Fibroblast of skin of back (primary cell): ENCODE measurements around the gene LRP11.
"Not testable (repeated sequence)": the region's sequence is repeated elsewhere in the genome, so short reads cannot be mapped to it uniquely, and the experiment has no call there.

Source experiments
- DNase-seq: peaks from one replicate; pipeline ENCODE4 v3.0.0-alpha.2; 2013

Gene LRP11

DNA sequence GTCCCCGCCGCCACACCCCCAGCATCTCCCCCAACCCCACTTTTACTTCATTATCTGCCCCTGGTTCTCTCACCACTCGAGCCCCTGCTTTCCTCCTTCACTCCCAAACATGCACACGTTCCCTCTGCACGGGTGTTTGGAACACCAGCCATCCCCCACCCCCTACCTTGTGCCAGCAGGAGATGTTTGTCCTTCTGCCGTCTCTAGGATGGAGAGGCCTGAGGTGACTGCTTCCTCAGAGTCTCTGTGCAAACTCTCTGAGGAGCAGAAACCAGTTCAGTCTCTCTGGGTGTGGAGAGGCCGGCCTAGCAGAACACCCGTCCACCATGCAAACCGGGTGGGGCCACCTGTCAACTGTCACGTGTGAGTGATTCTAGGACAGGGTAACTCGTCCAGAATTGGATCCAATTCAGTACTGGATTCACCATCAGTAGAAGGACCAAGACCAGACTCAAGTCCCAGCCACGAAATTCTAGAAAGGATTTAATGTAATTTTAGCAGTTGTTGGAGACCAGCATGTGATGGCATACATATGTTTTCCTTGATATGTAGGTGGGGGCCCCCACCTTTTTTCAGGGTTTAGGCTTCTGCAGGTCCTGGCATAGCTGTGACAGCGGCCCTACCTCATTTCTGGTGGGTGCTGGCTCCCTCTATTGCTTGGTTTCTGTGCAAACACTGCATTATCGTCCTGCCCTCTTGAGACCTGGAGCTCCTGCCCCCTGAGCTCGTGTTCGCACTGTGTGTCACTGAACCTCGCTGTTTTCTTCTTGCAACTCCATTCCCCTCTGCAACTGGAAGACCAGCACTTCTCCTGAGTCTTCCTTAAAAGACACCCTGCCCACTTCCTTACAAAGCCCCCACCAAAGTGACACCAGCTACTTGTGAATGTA lies 33.9 kb upstream of the LRP11 start, which contains the start of gene RAET1E:
Gene RAET1E, minus strand, starts transcription at position 259 of the 890 bp plus-strand sequence. CDS start 7,212 bp downstream, outside the sequence.
- DNase-seq = no peak

DNA sequence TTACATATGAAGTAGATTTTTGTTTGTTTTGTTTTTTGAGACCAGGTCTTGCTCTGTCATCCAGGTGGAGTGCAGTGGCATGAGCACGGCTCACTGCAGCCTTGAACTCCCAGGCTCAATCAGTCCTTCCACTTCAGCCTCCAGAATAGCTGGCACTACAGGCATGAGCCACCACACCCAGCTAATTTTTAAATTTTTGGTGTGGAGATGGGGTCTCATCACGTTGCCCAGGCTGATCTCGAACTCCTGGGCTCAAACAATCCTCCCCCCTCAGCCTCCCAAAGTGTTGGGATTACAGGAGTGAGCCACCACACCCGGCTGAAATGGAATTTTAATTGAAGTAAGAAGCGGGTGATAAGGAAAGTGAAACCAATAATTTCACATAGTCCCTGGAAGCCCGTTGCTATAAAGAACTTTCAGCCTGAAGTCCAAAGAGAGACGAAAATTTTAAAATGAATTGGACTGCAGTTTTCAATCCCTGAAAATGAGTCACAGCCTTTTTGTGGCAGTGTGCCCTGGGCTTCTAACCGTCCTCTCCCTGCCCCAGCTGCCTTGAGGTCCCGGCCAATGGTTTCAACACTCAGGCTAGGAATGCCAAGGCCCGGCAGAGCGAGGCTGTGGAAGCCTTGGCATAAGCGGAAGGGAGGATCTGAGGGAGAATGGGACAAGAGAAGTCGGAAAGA lies 33.0 kb upstream of the LRP11 start:
- peak; percentile 82 for DNase-seq

DNA sequence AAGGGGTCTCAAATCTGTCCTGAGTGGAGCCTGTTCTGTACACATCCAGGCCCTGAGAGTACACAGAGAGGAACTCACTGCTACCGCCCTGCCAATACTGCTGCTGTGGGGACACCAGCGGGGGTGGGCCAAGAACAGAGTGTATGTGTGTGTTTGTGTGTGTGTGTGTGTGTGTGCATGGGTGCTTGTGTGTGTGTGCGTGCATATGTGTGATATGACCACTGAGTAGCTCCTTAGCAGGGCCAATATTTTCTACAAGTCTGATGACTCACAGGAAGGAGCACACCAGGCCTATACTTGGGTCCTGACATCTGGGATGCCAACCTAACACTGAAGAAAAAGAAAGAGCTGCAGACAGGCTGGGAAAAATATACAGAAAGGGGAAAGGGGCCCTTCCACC lies 32.3 kb upstream of the LRP11 start:
- peak; percentile 61 for DNase-seq

DNA sequence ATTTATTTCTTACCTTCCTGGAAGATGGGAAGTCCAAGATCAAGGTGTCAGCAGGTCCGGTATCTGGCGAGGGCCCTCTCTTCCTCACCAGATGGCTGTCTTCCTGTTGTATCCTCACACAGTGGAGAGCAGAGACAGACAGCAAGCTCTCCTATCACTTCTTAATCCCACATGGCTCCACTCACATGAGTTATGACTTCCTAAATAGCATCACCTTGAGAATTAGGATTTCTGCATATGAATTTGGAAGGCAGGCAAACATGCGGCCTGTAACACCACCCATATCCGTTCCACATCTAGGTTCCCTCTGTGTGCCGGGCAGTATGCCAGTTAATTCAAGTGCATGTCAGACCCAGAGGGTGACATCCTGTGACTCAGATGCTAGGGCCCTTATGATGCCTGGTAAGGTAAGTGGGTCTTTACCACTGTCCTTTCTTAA lies 31.7 kb upstream of the LRP11 start:
- DNase-seq = peak; percentile 88

DNA sequence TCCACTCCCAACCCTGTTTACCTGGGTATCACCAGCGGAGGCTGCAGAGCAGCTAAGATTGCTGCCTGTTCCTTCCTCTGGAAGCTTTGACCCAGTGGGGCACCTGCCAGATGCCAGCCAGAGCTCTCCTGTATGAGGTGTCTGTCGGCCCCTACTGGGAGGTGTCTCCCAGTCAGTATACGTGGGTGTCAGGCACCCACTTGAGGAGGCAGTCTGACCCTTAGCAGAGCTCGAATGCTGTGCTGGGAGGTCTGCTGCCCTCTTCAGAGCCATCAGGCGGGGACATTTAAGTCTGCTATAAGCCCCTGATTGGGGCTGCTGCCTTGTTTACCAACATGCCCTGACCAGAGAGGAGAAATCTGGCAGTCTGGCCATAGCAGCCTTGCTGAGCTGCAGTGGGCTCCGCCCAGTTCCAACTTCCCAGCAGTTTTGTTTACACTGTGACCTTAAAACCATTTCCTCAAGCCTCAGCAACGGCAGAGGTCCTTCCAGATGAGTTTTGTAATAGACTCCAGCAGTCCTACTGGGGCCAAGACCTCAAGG lies 31.0 kb upstream of the LRP11 start:
- DNase-seq = peak; percentile 38

DNA sequence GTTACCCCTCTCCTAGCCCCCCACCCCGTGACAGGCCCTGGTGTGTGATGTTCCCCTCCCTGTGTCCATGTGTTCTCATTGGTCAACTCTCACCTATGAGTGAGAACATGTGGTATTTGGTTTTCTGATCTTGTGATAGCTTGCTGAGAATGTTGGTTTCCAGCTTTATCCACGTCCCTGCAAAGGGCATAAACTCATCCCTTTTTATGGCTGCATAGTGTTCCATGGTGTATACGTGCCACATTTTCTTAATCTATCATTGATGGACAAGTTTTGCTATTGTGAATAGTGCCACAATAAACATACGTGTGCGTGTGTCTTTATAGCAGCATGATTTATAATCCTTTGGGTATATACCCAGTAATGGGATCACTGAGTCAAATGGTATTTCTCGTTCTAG lies 27.7 kb upstream of the LRP11 start:
- not testable (repeated sequence) for DNase-seq

DNA sequence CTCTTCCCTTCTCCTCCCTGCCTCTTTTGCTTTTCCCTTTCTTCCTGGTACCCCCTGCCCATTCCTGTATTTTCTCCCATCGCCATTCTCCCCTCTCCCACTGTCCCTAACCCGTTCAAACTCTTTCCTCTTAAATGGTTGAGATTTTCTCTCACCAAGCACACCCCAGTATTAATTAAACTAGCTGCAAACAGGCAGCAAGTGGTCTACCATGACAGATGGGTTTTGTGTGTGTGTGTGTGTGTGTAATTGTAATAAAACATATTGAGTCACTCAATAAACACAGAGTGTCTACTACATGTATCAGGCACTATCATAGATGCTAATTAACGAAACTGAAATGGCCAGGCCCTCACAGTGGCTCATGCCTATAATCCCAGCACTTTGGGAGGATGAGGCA lies 27.1 kb upstream of the LRP11 start:
- DNase-seq = no peak

DNA sequence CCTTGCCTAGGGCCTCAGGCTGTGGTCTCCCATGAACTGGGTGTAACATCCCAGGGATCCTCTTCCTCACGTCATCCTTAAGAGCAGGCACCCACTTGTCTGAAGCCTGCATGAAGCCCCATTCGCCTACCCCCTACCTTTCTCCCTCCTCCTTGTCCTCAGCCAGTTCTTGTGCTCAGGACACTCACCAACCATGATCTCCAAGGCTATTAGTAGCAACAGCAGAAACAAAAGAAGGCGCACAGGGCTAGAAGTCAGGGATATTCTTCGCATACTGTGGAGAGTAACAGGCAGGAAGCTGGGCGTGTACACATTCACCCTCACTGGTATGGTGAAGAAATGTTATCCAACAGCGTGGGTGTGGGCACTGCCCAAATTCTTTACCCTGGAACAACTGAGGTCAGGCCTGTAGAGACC lies 26.5 kb upstream of the LRP11 start:
- no peak for DNase-seq

DNA sequence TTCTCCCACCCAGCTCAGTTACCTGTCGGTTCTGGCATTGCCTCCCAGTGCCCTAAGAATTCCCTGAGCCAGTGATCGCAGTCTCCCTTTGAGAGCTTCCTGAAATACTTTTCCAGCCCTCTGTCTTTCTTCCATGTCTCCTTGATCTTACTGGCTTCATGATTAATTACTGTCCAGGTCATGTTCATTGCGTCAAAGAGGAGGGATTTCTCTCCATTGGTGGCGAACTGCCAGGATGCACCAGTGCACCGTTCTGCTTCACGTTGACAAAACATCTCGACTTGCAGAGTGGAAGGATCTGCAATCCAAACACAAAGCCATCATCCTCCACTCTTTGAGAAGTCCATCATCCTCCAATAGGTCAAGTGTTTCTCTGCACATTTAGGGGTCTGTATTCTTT lies 25.2 kb upstream of the LRP11 start:
- no peak for DNase-seq

DNA sequence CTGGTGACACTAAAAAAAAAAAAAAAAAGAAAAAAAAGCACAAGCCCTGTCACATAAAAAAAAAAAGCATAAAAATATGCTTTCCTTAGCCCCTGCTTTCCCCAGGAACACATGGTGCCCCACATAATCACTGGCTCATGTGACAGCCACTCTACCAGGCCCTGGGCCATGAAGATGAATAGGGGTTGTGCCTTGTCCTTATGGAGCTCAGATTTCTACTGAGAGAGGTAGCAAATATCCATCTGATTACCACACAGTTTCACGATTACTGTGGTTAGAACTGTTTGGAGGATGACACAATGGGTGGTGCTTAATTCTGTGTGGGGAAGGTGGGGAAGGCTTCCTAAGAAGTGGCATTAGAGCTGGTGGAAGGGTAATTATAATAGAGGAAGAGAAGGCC lies 24.5 kb upstream of the LRP11 start:
- DNase-seq = no peak

DNA sequence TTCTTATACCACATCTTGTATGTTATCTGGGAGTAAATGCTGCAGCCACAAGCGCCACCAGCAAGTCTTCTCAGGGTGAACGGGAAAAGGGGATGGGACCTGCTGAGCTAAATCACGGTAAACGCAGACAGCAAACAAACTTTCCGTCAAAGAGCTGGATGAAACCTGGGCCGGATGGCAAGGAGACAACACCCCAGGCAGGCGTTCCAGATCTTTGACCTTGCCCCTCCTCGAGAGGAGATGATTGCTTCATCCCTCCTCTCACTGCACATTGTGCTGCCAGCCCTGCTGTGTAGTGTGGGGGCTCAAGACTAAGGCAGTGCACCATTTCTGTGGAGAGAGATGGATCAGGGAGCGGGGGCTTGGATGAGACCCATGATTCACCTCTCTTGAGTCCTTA lies 23.9 kb upstream of the LRP11 start:
- DNase-seq = no peak

DNA sequence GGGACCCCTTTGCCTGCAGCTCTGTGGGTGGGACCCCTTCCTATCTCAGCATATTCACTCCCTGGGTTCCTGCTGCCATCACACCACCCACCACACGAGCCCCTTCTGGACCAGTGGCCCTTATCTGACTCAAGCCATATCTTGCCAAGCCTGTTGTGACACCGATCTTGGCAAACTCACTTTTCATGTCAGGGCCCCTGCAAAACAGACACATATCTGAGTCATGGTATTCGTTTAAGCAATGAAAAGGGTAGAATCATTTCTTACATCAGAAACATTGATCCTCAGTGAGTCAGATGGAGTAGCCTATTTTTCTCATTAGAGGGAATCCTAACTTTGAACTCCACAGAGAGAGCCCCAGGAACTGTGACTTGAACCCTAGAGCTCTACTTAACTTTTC lies 23.2 kb upstream of the LRP11 start:
- DNase-seq = no peak

DNA sequence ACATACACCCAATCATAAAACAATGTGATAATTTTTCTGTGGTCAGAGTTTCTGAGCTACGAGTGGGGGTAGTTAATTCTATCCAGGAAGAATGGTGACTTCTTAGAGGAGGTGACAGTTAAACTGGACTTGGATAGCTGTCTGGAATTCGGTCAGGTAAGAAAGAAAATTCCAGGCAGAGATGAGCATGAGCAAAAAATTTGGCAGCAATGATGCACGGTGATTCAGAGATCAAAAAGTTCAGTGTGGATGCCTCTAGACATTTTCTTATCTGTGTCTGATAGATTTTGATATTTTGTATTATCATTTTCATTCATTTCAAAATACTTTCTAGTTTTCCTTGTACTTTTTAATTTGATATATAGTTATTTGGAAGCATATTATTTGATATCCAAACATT lies 21.7 kb upstream of the LRP11 start:
- DNase-seq = no peak

DNA sequence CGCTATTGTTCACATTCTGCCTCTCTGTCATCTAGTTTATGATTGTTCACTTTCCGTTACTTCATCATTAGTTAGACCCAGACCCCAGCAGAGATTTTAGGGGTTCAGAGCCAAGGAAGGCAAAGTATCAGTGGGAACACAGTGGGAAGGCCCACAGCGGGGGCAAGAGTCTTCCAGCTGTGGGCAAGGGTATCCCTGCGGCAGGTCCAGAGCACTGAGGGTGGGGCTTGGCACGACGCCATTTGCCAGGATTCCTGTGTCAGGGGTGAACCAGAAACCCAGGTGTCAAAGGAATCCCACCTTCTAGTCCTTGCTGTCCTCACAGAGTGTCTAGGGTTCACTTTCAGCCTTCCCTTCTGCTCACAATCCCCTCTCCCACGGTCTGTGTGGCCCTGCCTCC lies 20.5 kb upstream of the LRP11 start:
- DNase-seq = no peak

DNA sequence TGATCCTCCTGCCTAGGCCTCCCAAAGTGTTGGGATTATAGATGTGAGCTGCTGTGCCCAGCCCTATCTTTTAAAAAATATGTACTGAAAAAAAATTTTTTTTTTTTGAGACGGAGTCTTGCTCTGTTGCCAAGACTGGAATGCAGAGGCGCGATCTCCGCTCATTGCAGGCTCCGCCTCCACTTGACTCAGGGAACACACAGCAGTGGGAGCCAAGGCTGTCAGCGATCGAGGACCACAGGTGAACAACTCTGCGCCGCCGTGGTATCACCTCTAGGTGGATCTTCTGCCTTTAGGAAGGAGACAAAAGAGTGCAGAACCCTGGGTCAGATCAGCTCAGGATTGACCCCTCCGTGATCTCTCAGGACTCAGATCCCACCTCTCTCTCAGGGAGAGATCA lies 20.1 kb upstream of the LRP11 start:
- DNase-seq = peak; percentile 42

DNA sequence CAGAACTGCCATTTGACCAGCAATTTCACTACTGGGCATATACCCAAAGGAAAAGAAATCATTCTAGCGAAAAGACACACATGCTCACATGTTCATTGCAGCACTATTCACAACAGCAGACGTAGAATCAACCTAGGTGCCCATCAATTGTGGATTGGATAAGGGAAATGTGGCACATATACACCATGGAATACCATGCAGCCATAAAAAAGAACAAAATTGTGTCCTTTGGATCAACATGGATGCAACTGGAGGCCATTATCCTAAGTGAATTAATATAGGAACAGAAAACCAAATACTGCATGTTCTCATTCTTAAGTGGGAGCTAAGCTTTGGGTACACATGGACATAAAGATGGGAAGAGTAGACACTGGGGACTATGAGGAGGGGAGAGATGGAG lies 17.7 kb upstream of the LRP11 start:
- no peak for DNase-seq

DNA sequence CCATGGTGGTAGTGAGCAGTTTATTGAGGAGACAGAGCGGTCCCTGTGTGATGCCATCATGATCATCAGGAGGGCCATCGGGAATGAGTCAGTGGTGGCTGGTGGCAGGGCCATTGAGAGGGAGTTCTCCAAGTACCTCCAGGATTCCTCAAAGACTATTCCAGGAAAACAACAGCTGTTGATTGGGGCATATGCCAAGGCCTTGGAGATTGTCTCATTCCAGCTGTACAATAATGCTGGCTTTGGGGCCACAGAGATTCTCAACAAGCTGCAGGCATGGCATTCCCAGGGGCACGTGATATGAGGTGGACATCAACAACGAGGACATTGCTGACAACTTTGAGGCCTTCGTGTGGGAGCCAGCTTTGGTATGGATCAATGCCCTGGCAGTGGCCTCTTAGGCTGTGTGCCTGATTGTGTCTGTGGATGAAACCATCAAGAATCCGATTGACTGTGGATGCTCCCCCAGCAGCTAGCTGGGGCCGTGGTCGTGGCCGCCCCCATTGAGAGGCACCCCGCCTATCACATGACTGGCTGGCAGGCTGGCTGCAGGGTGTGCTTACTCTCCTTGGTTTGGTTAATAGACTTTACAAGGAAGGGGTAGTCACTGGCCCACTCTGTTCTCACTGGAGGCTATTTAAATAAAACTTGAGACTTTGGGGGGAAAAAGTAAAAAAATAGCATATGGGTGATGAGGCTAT lies 17.1 kb upstream of the LRP11 start:
- no peak for DNase-seq

DNA sequence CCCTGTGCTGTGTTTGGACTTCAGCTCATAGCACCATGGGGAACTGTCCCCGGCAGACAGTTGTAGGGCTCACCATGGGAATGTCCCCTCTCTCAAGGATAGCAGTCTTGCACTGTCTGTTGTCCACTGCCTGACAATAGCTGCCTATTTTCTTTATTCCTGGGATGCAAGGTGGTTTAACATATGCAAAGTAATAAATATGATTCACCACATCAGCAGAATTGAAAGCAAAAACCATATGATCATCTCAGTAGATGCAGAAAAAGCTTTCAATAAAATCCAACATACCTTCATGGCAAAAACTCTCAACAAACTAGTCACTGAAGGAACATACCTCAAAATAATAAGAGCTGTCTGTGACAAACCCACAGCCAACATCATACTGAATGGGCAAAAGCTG lies 13.5 kb upstream of the LRP11 start:
- no peak for DNase-seq

DNA sequence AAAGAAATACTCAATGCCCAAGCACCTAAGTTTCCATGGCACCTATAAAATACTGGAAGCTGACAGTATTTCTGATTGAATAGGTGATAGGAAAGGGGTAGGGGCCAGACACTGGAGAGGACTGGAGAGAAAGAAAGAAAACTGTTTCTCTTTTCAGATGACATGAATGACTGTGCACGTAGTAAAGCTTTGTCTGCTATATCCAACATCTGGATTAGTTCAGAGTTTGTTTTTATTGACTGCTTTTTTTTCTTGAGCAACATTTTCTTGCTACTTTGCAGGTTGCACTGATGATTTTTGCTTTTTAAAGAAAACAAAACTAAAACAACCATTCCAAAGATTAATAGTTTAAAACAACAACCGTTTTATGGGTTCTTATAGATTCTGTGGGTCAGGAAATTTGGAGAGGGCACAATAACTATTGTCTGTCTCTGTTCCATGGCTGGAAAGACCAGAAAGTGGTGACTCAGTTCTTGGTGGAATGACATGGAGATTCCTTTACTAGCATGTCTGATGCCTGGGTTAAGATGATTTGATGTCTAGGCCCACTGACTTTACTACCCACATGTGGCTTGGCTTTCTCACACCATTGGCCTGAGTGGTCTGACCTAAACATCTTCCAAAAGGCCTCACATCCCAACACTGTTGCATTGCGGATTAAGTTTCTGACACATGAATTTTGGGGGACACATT lies 12.2 kb upstream of the LRP11 start:
- no peak for DNase-seq

DNA sequence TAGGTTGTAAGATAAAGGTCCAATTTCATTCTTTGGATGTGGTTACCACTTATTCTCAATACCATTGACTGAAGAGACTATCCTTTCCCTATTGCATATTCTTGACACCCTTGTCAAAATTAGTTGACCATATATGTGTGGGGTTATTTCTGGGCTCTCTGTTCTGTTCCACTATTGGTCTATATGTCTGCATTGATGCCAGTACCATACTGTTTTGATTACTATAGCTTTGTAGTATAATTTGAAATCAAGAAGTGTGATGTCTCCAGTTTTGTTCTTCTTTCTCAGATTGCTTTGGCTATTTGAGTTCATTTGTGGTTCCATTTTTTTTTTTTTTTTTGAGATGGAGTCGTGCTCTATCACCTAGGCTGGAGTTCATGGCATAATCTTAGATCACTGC lies 8.1 kb upstream of the LRP11 start:
- DNase-seq = no peak

DNA sequence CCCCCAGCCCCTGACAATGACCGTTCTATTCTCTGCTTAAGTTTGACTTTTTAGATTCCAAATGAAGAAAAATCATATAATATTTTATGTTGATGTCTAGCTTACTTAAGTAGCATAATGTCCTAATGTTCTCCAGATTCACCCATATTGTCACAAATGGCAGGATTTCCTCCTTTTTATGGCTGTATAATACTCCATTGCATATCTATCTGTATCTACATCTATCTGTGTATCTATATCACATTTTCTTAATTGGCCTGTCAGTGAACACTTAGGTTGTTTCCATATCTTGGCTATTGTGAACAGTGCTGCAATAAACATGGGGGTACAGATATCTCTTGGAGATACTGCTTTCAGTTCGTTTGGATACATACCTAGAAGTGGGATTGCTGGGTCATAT lies 7.0 kb upstream of the LRP11 start:
- DNase-seq = no peak

DNA sequence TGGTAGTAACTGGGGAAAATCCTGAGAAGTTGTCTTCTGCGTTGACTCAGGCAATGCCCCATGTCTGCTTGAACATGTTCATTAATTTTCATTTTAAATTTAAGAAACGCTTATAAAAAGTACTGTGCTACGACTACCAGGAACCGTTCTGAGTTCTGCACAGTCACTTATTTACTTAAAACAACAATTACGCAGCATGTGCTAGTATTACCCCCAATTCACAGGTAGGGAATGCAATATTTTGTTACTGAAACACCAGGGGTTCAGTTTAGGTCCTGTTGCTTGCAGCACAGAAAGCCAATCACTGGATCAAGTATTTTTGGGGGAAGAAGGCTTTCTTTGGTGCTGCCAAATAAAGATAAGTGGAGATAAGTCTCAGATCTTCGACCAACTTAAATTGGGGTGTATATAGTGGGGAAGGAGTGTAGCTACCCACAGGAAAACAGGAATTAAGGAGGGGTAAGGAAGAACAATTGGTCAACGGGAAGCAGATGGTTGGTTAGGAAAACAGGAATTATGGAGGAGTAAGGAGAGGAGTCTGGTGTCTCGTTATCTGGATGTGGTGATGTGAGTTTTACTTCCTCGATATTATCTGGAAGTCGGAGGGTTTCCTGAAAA lies 5.2 kb upstream of the LRP11 start:
- DNase-seq = no peak
